Endothelial cell of umbilical vein (primary cell): ENCODE results near the gene SEMA6A. TPM values are rescaled to one million over a fixed set of nuclear protein-coding genes. Genes with fewer than 3 reads are reported as not detected.

ENCODE experiments used
- BruUV-seq: library from RNA; stranded (reverse); fragments of 400-500 nt; replicated peaks from 2 replicates; lab custom pipeline; 2021; lab: Mats Ljungman, UMichigan
- CTCF ChIA-PET: fragments of 300-600, 350-600 bp; sonication (Branson Sonifier 250); formaldehyde crosslinking; loops from one replicate; lab custom pipeline; 2021; ENCODE audit warnings: antibody characterized with exemption, inconsistent platforms; lab: Charles Lee
- POLR2A ChIA-PET: fragments of 300-600, 350-600 bp; sonication (Branson Sonifier 250); formaldehyde crosslinking; loops from one replicate; lab custom pipeline; 2021; ENCODE audit warnings: antibody characterized with exemption, inconsistent platforms; lab: Charles Lee
- DNase-seq: peaks from one replicate; pipeline ENCODE4 v3.0.0-alpha.2; 2011; ENCODE audit warnings: low read depth, low spot score
- FAIRE-seq: peaks from 2 replicates; lab custom pipeline; 2011; peaks lifted over from hg19 to GRCh38; lab: Jason Lieb, UNC
- H2AFZ ChIP-seq: 2 replicates; pipeline ENCODE4 v1.6.0; 2012; ENCODE audit warnings: low read depth, low read length, control low read depth, inconsistent platforms
- H3K27ac ChIP-seq: 2 replicates; pipeline ENCODE4 v1.5.1; 2011; ENCODE audit warnings: low read depth, mild to moderate bottlenecking, control low read depth, low read length, moderate library complexity; ENCODE audit not compliant: insufficient read depth
- H3K27me3 ChIP-seq, 2 experiments: 2 replicates each; pipeline versions ENCODE4 v1.6.0 to v1.6.1; 2011; ENCODE audit warnings: low read length in 2 of 2, mixed read lengths in 1 of 2; ENCODE audit not compliant: control insufficient read depth in 2 of 2, insufficient read depth in 2 of 2
- H3K36me3 ChIP-seq, 2 experiments: 2 replicates in 1 of 2; 3 replicates in 1 of 2; pipeline ENCODE4 v1.5.1; 2011; ENCODE audit warnings: low read length in 2 of 2, mild to moderate bottlenecking in 1 of 2, moderate library complexity in 1 of 2; ENCODE audit not compliant: control insufficient read depth in 2 of 2, insufficient read depth in 2 of 2; ENCODE audit errors: extremely low read depth in 1 of 2
- H3K4me1 ChIP-seq: 3 replicates; pipeline ENCODE4 v1.5.1; 2011; ENCODE audit warnings: mild to moderate bottlenecking, low read length; ENCODE audit not compliant: control insufficient read depth, insufficient read depth; ENCODE audit errors: extremely low read depth
- H3K4me2 ChIP-seq: 2 replicates; pipeline ENCODE4 v1.6.1; 2011; ENCODE audit warnings: low read length, control low read depth, mixed read lengths; ENCODE audit not compliant: insufficient read depth
- H3K4me3 ChIP-seq, 3 experiments: fragments of 200-600 bp in 1 of 3; sonication (generic), shearing (Covaris generic) in 1 of 3; replicated peaks in 1 of 3; 2 replicates each; pipeline ENCODE4 v1.5.1; 2011 to 2016; ENCODE audit warnings: control low read depth in 3 of 3, low read length in 3 of 3, mild to moderate bottlenecking in 2 of 3, inconsistent platforms in 1 of 3, low read depth in 1 of 3, moderate library complexity in 1 of 3; ENCODE audit not compliant: insufficient read depth in 1 of 3
- H3K79me2 ChIP-seq: 2 replicates; pipeline ENCODE4 v1.6.0; 2012; ENCODE audit warnings: low read length, inconsistent platforms; ENCODE audit not compliant: control insufficient read depth, insufficient read depth
- H3K9ac ChIP-seq: replicated peaks from 2 replicates; pipeline ENCODE3; 2011; ENCODE audit warnings: low read length, control low read depth; ENCODE audit not compliant: insufficient read depth; ENCODE audit errors: extremely low read depth
- H3K9me1 ChIP-seq: replicated peaks from 3 replicates; pipeline ENCODE4 v1.6.0; 2011; ENCODE audit warnings: mild to moderate bottlenecking, low read length; ENCODE audit not compliant: control insufficient read depth, insufficient read depth; ENCODE audit errors: extremely low read depth
- H3K9me3 ChIP-seq: replicated peaks from 2 replicates; pipeline ENCODE4 v1.5.1; 2012; ENCODE audit warnings: low read length, inconsistent platforms; ENCODE audit not compliant: control insufficient read depth, insufficient read depth
- H4K20me1 ChIP-seq: replicated peaks from 2 replicates; pipeline ENCODE3; 2011; ENCODE audit warnings: mild to moderate bottlenecking, low read length; ENCODE audit not compliant: control insufficient read depth, insufficient read depth; ENCODE audit errors: extremely low read depth
- EZH2 ChIP-seq: IDR thresholded peaks from 2 replicates; pipeline ENCODE4 v1.6.1; 2012; ENCODE audit warnings: borderline replicate concordance, low read depth, mild to moderate bottlenecking, moderate library complexity, low read length, inconsistent platforms; ENCODE audit not compliant: severe bottlenecking
- FOS ChIP-seq: IDR thresholded peaks from 2 replicates; pipeline ENCODE4 v1.6.1; 2011; ENCODE audit warnings: mild to moderate bottlenecking, low read length, moderate library complexity, borderline replicate concordance; ENCODE audit not compliant: insufficient read depth
- GATA2 ChIP-seq: IDR thresholded peaks from 2 replicates; pipeline ENCODE4 v1.7.0; 2011; ENCODE audit warnings: low read depth, mild to moderate bottlenecking, moderate library complexity, mixed read lengths, low read length; ENCODE audit not compliant: insufficient read length, insufficient read depth
- JUN ChIP-seq: IDR thresholded peaks from 2 replicates; pipeline ENCODE4 v1.6.1; 2011; ENCODE audit warnings: borderline replicate concordance, low read depth; ENCODE audit not compliant: insufficient read length, insufficient read depth
- MYC ChIP-seq: IDR thresholded peaks from one replicate; pipeline ENCODE4 v1.6.1; 2011; ENCODE audit warnings: mild to moderate bottlenecking, low read depth, low read length
- POLR2A ChIP-seq: IDR thresholded peaks from 2 replicates; pipeline ENCODE4 v1.6.1; 2012; ENCODE audit warnings: low read depth, mild to moderate bottlenecking, control low read depth, low read length
- dilution Hi-C: fragments of 300-500 bp; cut with MboI; formaldehyde crosslinking; loops from one replicate; pipeline ENCODE4 v1.15.0; 2019; ENCODE audit warnings: low sequenced_read_pairs; ENCODE audit not compliant: extremely low pct_ligation_motif_present
- intact Hi-C: fragments of 100-400 bp; cut with micrococcal nuclease; formaldehyde crosslinking; loops from one replicate; pipeline ENCODE4 v1.10.0; 2022
- polyA plus RNA-seq, 4 experiments: library from polyadenylated mRNA; depleted of rRNA in 3 of 4; stranded (reverse) in 3 of 4; unstranded in 1 of 4; fragments of >200 nt; gene quantifications; 2 replicates each; pipeline versions ENCODE4 v1.2.1 to v1.2.3, GENCODE V29; 2011 to 2012; ENCODE audit warnings: missing spikeins in 1 of 4
- total RNA-seq: library from RNA; stranded (reverse); gene quantifications from 2 replicates; pipeline ENCODE4 v1.2.3, GENCODE V29; 2021
- TF ChIP-seq, protein P1 (sequence below), 2 donors: IDR thresholded peaks; 1 replicate in 1 of 2; 2 replicates in 1 of 2; pipeline ENCODE4 v1.5.1; 2011; ENCODE audit warnings: low read length in 2 of 2, mild to moderate bottlenecking in 2 of 2, moderate library complexity in 2 of 2, control low read depth in 1 of 2, inconsistent platforms in 1 of 2, low read depth in 1 of 2; ENCODE audit not compliant: insufficient read depth in 1 of 2; ENCODE audit errors: extremely low read depth in 1 of 2

Gene SEMA6A
- total and polyA plus RNA-seq, 2 donors (not counting 3 experiments of a cell fraction or from before 2014, with no cell fraction given) = 0.43 to 1.5 TPM

DNA sequence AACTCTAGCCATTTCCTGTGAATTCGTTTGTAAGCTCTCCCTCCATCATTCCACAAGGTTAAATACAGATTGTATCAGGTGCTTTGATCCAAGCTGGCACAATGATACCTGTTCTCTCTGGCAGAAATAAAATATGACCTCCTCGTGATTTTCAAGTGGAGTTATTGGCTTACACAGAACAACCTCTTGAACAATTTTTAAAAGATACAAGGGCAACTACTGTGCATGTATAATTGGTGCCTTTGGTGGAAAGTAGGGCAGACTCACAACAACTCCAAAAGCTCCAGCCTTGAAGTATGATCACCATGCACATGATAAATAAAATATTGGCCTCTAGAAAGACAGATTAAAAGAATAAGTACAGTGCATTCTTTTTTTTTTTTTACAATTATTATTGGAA is 106.0 kb downstream of the SEMA6A start:
- no peaks in the 10 kb centered on the region for H3K9me1 ChIP-seq
- no TSS peak for BruUV-seq
- ChIA-PET POLR2A (no interaction called here), CTCF (interaction anchor here (0.6 kb wide), 1 partner anchor 1550 kb away, joined by 3 read pairs; no protein-coding TSS in a partner anchor)
- H4K20me1 ChIP-seq = no peaks in the 10 kb centered on the region
- H3K9me3 ChIP-seq = no peaks in the 10 kb centered on the region
- H3K27ac ChIP-seq = no peak overlapping the region
- no peaks in the 10 kb centered on the region for H3K4me1 ChIP-seq
- intact Hi-C loops (no loop called here), dilution Hi-C loops (no loop called here)
- H3K4me2 ChIP-seq = no peak overlapping the region
- no peak overlapping the region for H2AFZ ChIP-seq
- H3K79me2 ChIP-seq = no peaks in the 10 kb centered on the region
- DNase-seq (no peak), FAIRE-seq (no peak)
- H3K27me3 ChIP-seq = no peaks in the 10 kb centered on the region
- H3K36me3 ChIP-seq = no peaks in the 10 kb centered on the region
- no peak for TF ChIP-seq POLR2A
- TF ChIP-seq JUN = no peak
- TF ChIP-seq, protein P1, sequence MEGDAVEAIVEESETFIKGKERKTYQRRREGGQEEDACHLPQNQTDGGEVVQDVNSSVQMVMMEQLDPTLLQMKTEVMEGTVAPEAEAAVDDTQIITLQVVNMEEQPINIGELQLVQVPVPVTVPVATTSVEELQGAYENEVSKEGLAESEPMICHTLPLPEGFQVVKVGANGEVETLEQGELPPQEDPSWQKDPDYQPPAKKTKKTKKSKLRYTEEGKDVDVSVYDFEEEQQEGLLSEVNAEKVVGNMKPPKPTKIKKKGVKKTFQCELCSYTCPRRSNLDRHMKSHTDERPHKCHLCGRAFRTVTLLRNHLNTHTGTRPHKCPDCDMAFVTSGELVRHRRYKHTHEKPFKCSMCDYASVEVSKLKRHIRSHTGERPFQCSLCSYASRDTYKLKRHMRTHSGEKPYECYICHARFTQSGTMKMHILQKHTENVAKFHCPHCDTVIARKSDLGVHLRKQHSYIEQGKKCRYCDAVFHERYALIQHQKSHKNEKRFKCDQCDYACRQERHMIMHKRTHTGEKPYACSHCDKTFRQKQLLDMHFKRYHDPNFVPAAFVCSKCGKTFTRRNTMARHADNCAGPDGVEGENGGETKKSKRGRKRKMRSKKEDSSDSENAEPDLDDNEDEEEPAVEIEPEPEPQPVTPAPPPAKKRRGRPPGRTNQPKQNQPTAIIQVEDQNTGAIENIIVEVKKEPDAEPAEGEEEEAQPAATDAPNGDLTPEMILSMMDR (IDR thresholded peaks at IDR 0.05; ENCODE audit: extremely low read depth in 1 of 2, insufficient read depth in 1 of 2, low read depth in 1 of 2, low read length in 2 of 2) = no peak
- TF ChIP-seq EZH2 = no peak
- TF ChIP-seq MYC = no peak
- no peak for TF ChIP-seq GATA2
- H3K9ac ChIP-seq = no peak overlapping the region
- no peak overlapping the region for H3K4me3 ChIP-seq

DNA sequence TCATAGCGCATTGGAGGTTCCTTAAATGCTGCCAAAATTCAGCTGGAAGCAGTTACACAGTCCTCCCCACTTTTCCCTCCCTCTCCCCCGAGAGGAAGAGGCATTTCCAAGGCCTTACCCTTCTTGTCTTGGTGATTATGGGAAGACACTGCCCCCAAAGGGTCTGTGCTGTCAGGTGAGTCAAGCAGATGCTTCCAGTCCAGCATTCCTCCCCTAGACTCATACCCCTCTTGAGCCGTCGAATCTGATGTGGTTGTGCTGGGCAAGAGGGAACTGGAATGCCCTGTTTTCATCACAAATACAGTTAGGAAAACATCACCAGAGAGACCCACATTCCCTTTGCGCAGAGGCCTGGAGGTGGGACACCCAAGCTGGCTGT is 107.2 kb downstream of the SEMA6A start:
- H3K4me1 ChIP-seq = no peaks in the 10 kb centered on the region
- H4K20me1 ChIP-seq = no peaks in the 10 kb centered on the region
- no TSS peak for BruUV-seq
- no peaks in the 10 kb centered on the region for H3K9me3 ChIP-seq
- H3K36me3 ChIP-seq = no peaks in the 10 kb centered on the region
- no peaks in the 10 kb centered on the region for H3K27me3 ChIP-seq
- CTCF ChIA-PET = no interaction called here
- no peak for FAIRE-seq
- POLR2A ChIA-PET = no interaction called here
- H3K9me1 ChIP-seq = no peaks in the 10 kb centered on the region
- no peak overlapping the region for H2AFZ ChIP-seq
- TF ChIP-seq FOS = no peak
- intact Hi-C loops = no loop called here
- H3K79me2 ChIP-seq = no peaks in the 10 kb centered on the region
- no peak overlapping the region for H3K27ac ChIP-seq
- H3K9ac ChIP-seq = no peak overlapping the region
- no peak overlapping the region for H3K4me2 ChIP-seq
- DNase-seq = no peak
- no peak overlapping the region for H3K4me3 ChIP-seq
- dilution Hi-C loops = no loop called here
